OCI-LY1 (cell line): ENCODE measurements around the gene DOCK3.

Experiments used
- CTCF ChIP-seq: fragments of 200-600 bp; sonication (generic), shearing (Covaris generic); IDR thresholded peaks from 2 replicates; pipeline ENCODE4 v1.5.1; 2017; ENCODE audit warnings: mild to moderate bottlenecking, antibody characterized with exemption, low read length, moderate library complexity, mixed read lengths
- EZH2 ChIP-seq: fragments of 200-600 bp; sonication (generic), shearing (Covaris generic); IDR thresholded peaks from 2 replicates; pipeline ENCODE4 v1.8.0; 2017; ENCODE audit warnings: borderline replicate concordance, mixed run types, mild to moderate bottlenecking, antibody characterized with exemption, low read length, moderate library complexity, mixed read lengths

- TF ChIP-seq EZH2 (no peak), CTCF (no peak)
Observed at GRCh38 chr3:51110586-51110985, 435.9 kb downstream of the DOCK3 start.
